ENCODE results near the gene NPY2R.

Gene NPY2R

DNA sequence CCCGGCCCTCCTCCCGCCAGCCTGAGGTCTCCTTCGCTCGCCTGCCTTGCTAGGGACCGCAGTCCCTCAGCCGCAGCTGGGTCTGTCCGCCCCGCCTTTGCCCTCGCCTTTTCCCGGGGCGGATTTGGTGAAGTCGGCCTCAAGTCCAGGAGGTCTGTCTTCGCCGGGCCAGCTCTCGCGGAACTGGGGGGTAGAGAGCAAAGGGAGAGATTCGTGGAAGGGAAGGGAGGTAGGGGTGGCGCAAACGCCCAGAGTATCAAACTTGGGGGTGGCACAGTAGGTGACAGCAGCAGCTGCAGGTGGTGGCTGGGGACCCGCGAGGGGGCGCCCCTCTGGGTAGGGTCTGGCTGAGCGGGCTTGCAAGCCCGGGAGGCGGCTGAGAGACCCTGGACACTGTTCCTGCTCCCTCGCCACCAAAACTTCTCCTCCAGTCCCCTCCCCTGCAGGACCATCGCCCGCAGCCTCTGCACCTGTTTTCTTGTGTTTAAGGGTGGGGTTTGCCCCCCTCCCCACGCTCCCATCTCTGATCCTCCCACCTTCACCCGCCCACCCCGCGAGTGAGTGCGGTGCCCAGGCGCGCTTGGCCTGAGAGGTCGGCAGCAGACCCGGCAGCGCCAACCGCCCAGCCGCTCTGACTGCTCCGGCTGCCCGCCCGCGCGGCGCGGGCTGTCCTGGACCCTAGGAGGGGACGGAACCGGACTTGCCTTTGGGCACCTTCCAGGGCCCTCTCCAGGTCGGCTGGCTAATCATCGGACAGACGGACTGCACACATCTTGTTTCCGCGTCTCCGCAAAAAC lies at the start of gene NPY2R:
Gene NPY2R (plus strand): TSS at position 379 of the 797 bp plus-strand sequence. CDS start 5,304 bp downstream, outside the sequence.
- ATAC-seq (no peak), DNase-seq (no peak)

- DNase-seq (no peak), ATAC-seq (no peak)
Observed at GRCh38 chr4:155161357-155161756, 47.1 kb upstream of the NPY2R start.

DNA sequence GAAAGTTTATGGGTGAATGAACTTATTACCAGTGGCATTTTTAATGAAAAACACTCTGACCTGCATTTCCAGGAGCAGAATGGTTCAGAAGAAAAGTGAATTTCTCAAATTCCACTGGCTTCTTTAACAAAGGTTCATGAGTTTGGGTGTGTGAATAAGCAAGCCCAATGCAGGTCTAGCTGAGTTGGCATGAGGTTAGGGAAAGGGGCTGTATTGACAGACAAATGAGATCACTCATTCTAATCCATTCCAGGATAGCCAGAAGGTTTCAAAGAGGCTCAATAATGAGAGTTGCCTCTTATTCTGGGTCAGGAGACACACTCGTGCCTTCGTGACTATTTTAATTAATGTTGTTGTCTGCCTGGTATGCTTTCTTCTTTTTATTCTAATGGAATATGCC lies 43.7 kb upstream of the NPY2R start:
- ATAC-seq (no peak), DNase-seq (no peak)

GRCh38 chr4:155170569-155170968 lies 37.9 kb upstream of the NPY2R start:
- DNase-seq (no peak), ATAC-seq (no peak)

DNA sequence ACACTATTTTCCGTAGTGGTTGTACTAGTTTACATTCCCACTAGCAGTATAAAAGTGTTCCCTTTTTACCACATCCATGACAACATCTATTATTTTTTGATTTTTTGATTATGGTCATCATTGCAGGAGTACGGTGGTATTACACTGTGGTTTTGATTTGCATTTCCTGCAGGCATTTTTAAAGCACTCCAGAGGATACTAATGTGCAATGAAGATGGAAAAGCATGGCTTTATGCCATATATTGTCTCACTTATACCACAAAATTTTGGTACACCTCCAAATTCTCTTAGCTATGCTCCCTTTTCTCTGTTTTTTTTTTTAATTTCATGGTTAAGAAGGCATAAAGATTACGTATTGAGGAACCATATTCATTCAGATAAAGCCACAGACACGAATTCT lies 35.1 kb upstream of the NPY2R start:
- ATAC-seq (no peak), DNase-seq (no peak)

DNA sequence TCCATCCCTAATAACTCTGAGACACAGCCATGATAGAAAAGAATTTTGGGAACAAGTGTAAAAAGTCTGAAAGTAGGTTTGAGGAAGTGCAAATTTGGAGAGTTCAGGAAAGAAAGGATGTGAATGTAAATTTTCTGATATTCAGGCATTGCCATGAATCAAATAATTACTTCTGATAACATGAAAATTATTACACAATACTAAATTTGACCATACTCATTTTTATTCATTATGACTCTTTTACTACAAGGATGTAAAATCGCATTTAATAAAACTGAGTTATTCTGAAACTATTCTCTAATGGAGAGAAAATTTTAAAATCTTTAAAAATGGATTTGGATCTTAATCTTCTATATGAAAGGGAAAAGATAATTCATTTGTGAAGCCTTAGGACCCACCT lies 33.8 kb upstream of the NPY2R start:
- ATAC-seq (no peak), DNase-seq (no peak)

DNA sequence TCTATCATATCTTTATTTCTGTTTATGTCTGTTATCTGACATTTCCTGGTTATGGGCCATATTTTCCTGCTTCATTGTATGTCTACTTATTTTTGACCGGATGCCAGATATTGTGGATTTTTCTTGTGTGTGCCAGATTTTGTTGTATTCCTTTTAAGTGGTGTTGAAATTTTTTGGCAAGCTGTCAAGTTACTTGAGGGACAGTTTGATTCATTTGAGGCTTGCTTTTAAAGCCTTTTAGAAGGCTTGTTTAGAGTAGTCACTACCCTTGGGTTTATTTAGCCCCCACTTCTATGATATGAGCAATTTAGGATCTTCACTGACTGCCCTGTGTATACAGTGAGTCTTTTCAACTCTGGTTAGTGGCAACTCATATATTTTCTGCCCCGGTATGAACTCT lies 29.2 kb upstream of the NPY2R start:
- DNase-seq (no peak), ATAC-seq (no peak)

DNA sequence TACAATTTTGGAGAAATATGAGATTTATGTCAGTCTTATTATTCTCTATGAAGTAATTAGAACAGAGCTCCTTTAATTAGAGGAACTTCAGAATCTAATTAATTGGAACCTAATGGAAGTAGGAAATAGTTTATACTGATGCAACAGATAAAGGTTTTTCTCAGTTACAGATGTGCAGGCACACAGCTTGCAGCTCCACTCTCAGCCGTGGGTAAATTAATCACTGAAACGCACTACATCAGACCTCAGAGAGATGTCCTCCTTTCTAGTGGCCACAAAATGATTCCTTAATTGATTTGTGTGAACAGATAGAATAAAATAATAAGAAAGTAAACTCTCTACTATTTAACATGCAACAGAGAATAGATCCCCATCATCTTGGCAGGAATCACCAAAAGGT lies 21.5 kb upstream of the NPY2R start:
- no peak for ATAC-seq
- DNase-seq = no peak

DNA sequence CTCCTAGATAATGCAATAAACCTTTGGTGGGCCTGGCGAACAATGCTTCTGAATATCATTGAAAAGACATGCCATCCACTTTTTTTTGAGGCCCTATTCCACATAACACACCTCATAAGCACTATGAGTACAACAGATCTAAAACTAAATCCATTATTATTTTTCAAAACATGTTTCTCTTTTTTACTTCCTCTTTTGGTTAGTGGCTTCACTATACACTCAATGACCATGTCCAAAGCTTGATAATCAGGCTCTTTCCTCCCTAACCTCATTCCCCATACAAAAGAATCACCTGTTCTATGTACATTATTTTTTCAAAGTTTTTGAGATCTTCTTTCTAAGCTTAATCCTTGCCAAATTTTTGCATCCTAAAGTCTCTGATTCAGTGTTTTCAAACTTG lies 20.4 kb upstream of the NPY2R start:
- ATAC-seq = no peak
- no peak for DNase-seq

GRCh38 chr4:155190099-155190498 lies 18.3 kb upstream of the NPY2R start:
- ATAC-seq (no peak), DNase-seq (no peak)

DNA sequence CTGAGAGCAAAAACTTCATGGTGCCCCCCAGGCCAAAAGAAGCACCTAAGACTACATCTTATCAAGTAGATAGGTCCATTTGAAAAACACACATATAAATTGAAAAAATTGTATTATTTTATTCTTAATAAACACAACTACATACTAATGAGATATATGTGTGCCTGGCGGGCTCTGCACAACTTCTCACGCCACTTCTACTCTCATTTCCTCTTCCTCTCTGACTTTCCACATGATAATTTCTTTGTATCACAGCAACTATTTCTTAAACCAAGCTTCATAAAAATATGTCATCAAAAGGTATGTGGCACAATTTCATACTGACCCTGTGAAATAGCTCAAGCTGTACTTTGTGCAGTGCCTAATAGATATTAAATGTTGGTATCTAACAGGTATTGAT lies 10.7 kb upstream of the NPY2R start:
- DNase-seq (no peak), ATAC-seq (no peak)

DNA sequence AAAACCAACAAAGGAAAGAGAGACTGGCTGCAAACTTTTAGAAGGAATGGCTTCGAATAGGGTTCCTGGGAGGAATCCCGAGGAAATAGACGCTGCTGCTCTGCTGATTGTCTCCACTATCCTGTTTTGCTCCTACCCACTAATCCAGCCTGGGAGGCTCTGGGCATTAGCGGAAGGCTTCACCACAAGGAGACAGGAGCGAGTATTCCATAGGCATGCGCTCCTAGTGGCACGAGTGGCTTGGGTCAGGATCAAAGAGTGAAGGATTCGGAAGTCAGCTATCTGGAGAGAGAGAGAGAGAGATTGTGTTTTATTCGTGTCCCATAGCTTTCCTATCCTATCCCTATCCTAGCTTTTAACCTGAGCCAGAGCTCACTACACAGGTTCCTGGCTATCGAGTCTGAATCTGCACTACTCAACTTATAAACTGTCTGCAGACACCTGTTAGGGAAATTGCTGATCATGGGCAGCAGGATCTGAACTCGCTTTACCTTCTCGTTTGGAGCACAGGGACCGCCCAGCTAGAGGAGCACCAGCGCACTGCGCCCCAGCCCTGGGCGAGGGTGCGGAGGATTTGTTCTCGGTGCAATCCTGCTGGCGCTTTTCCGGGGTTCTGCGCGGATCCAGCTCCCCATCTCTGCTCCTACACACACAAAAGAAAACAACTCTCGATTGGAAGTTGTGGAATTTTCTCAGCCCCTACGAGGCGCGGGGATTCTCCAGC lies 740 bp upstream of the NPY2R start:
- DNase-seq (no peak), ATAC-seq (no peak)

- DNase-seq = no peak
- ATAC-seq = no peak
Observed at GRCh38 chr4:155220025-155220424, 11.6 kb downstream of the NPY2R start.

GRCh38 chr4:155227131-155227530 lies 18.7 kb downstream of the NPY2R start:
- ATAC-seq = no peak
- no peak for DNase-seq

GRCh38 chr4:155228713-155229112 lies 20.3 kb downstream of the NPY2R start:
- ATAC-seq = no peak
- no peak for DNase-seq

DNA sequence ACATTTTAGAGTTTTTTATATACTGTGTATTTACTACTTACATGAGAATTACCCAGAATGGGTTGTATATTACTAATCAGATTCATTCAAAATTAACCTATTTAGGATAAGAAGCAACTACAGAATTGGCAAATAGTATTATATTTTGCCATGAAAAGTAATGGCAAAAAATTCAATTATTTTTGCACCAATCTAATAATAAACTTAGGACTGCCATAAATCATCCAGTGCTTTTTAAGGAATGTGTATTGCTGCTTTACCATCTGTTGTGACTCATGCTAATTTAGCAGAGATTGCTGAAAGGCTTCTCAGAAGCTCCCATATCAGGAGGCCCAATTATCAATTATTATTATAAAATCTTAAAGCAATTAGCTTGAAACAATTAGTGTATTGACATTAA lies 24.0 kb downstream of the NPY2R start:
- DNase-seq (no peak), ATAC-seq (no peak)

GRCh38 chr4:155234206-155234605 lies 25.8 kb downstream of the NPY2R start:
- DNase-seq = no peak
- no peak for ATAC-seq

- DNase-seq (no peak), ATAC-seq (no peak)
Observed at GRCh38 chr4:155237567-155237966, 29.1 kb downstream of the NPY2R start.

DNA sequence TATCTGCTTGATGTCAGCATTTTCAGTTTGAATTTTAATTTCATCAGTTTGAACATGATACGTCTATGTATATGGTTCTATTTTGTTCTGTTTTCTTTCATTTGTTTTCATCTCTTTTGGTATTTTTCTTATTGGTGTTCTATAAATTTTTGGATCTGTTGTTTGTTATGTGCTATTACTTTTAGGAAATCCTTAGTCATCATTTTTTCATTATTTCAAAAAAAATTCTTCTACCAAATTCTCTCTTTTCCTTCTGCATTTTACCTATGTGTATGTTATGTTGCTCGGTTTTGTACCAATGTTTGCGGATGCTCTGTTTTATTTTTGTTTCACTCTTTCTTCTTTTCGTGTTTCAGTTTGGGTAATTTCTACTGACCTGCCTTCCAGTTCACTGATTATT lies 32.8 kb downstream of the NPY2R start:
- ATAC-seq (no peak), DNase-seq (no peak)

GRCh38 chr4:155241664-155242063 lies 33.2 kb downstream of the NPY2R start:
- ATAC-seq = no peak
- no peak for DNase-seq

DNA sequence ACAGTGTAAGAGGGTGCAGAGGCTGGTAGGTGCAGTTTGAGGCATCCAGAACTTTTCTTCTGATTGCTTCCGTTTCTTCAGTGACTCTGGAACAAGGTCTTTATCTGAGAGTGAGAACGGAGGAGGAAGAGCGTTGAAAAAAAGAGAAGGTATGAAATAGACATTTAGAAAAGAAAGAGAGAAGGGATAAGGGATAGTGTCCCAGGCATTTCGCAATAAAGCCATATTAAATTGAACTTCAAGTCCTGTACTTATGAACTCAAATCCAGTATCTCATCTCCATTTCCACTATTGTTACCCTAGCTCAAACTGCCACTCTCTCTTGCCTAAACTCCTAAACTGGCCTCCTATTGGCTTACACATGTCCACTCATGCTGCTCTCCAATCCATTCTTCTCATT lies 36.7 kb downstream of the NPY2R start:
- DNase-seq (no peak), ATAC-seq (no peak)

- no peak for ATAC-seq
- no peak for DNase-seq
Observed at GRCh38 chr4:155248002-155248896, 39.8 kb downstream of the NPY2R start.
